ENCODE measurements around the gene NRXN3. TPM values are rescaled to one million over a fixed set of nuclear protein-coding genes. Genes with fewer than 3 reads are reported as not detected.
"Not testable (repeated sequence)": the region's sequence is repeated elsewhere in the genome, so short reads cannot be mapped to it uniquely, and the experiment has no call there.

NRXN3 gene
- total and polyA plus RNA-seq, 2 donors (not counting 1 experiment from before 2014, with no cell fraction given): not detected

DNA sequence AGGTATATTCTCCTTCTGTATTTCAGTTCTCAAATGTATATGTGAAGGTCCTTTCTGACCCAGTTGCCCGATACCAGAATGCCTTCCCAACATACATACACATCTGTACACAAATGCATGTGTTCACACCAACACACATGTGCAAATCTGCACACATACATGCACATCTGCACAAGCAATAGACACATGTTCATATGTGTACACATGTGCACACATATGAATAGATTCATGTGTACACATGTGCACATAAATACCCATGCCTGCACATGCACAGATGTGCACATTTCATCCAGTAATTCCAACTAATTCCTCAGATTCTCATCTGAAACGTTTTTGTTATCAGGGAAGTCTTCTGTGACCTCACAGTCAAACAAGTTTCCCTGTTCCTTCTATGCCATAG is 933.6 kb downstream of the NRXN3 start:
- Histone ChIP-seq H3K4me2 (replicated peaks; ENCODE audit: low read depth, low read length, poor library complexity, severe bottlenecking) (no peak overlapping the region), H3K4me3 (ENCODE audit: control extremely low read depth in 1 of 5, extremely low read depth in 1 of 5, insufficient read depth in 1 of 5, low read depth in 2 of 5, low read length in 4 of 5) (no peak overlapping the region), H4K20me1 (ENCODE audit: control insufficient read depth, insufficient read depth, low read length, poor library complexity, severe bottlenecking) (no peaks in the 10 kb centered on the region), H3K4me1 (ENCODE audit: control insufficient read depth in 2 of 2, insufficient read depth in 2 of 2, low read length in 2 of 2) (no peaks in the 10 kb centered on the region), H3K27me3 (replicated peaks in 1 of 4; ENCODE audit: control extremely low read depth in 1 of 4, control insufficient read depth in 3 of 4, insufficient read depth in 4 of 4, low read length in 3 of 4) (no peaks in the 10 kb centered on the region), H3K9ac (ENCODE audit: low read length) (no peak overlapping the region), H3K36me3 (replicated peaks in 1 of 2; ENCODE audit: control extremely low read depth in 1 of 2, control insufficient read depth in 1 of 2, extremely low read depth in 1 of 2, insufficient read depth in 2 of 2, low read length in 1 of 2) (no peaks in the 10 kb centered on the region), H3K79me2 (ENCODE audit: control insufficient read depth, insufficient read depth, low read length) (no peaks in the 10 kb centered on the region), H2AFZ (ENCODE audit: insufficient read depth, low read depth, low read length, poor library complexity, severe bottlenecking) (no peak overlapping the region), H3K9me3 (ENCODE audit: control extremely low read depth in 1 of 3, control insufficient read depth in 2 of 3, insufficient read depth in 1 of 3, low read length in 2 of 3) (no peaks in the 10 kb centered on the region), H3K27ac (ENCODE audit: low read length in 2 of 2) (no peak overlapping the region)
- H3K4me3 Mint-ChIP-seq: no peak overlapping the region
- no peaks in the 10 kb centered on the region for H3K4me1 Mint-ChIP-seq
- DNase-seq: no peak
- ATAC-seq (ENCODE audit: low read depth): no peak
- no peak for TF ChIP-seq EZH2 (IDR thresholded peaks at IDR 0.05; ENCODE audit: borderline replicate concordance, insufficient read depth, low read depth, low read length, poor library complexity, severe bottlenecking)
- TF ChIP-seq, protein P1, sequence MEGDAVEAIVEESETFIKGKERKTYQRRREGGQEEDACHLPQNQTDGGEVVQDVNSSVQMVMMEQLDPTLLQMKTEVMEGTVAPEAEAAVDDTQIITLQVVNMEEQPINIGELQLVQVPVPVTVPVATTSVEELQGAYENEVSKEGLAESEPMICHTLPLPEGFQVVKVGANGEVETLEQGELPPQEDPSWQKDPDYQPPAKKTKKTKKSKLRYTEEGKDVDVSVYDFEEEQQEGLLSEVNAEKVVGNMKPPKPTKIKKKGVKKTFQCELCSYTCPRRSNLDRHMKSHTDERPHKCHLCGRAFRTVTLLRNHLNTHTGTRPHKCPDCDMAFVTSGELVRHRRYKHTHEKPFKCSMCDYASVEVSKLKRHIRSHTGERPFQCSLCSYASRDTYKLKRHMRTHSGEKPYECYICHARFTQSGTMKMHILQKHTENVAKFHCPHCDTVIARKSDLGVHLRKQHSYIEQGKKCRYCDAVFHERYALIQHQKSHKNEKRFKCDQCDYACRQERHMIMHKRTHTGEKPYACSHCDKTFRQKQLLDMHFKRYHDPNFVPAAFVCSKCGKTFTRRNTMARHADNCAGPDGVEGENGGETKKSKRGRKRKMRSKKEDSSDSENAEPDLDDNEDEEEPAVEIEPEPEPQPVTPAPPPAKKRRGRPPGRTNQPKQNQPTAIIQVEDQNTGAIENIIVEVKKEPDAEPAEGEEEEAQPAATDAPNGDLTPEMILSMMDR (IDR thresholded peaks at IDR 0.05): no peak
- 100% methylated on average over 1 of the region's 2 CpGs for WGBS (ENCODE audit: insufficient coverage)
- intact Hi-C loops (cut with micrococcal nuclease): no loop called here
- ChIA-PET CTCF (no interaction called here), POLR2A (no interaction called here)
- H3K27me3 Mint-ChIP-seq: no peaks in the 10 kb centered on the region
- H3K9me3 Mint-ChIP-seq (ENCODE audit: insufficient read depth): peaks cover 5% of the 10 kb centered on the region
- no peak overlapping the region for H3K27ac Mint-ChIP-seq

DNA sequence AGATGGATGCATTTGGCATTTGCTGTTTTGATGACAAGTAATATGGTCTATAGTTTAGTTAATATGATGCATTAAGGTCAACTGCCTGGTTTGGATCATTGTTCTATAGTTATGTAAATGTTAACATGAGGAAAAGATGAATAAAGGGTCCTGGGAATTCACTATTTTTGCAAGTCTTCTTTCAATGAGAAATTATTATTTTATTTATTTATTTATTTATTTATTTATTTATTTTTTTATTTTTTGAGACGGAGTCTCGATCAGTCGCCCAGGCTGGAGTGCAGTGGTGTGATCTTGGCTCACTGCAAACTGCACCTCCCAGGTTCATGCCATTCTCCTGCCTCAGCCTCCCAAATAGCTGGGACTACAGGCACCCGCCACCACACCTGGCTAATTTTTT is 940.4 kb downstream of the NRXN3 start:
- H3K27me3 ChIP-seq (replicated peaks in 1 of 4; ENCODE audit: control extremely low read depth in 1 of 4, control insufficient read depth in 3 of 4, insufficient read depth in 4 of 4, low read length in 3 of 4); H3K9me3 Mint-ChIP-seq (ENCODE audit: insufficient read depth); H3K9me3 ChIP-seq (ENCODE audit: control extremely low read depth in 1 of 3, control insufficient read depth in 2 of 3, insufficient read depth in 1 of 3, low read length in 2 of 3); H3K4me2 ChIP-seq (replicated peaks; ENCODE audit: low read depth, low read length, poor library complexity, severe bottlenecking); H3K4me3 Mint-ChIP-seq; H3K4me1 ChIP-seq (ENCODE audit: control insufficient read depth in 2 of 2, insufficient read depth in 2 of 2, low read length in 2 of 2); DNase-seq; H3K79me2 ChIP-seq (ENCODE audit: control insufficient read depth, insufficient read depth, low read length); intact Hi-C loops (cut with micrococcal nuclease); CTCF ChIA-PET; POLR2A ChIA-PET; H4K20me1 ChIP-seq (ENCODE audit: control insufficient read depth, insufficient read depth, low read length, poor library complexity, severe bottlenecking); H3K4me1 Mint-ChIP-seq; H3K36me3 ChIP-seq (replicated peaks in 1 of 2; ENCODE audit: control extremely low read depth in 1 of 2, control insufficient read depth in 1 of 2, extremely low read depth in 1 of 2, insufficient read depth in 2 of 2, low read length in 1 of 2); H3K4me3 ChIP-seq (ENCODE audit: control extremely low read depth in 1 of 5, extremely low read depth in 1 of 5, insufficient read depth in 1 of 5, low read depth in 2 of 5, low read length in 4 of 5); H3K9ac ChIP-seq (ENCODE audit: low read length); H2AFZ ChIP-seq (ENCODE audit: insufficient read depth, low read depth, low read length, poor library complexity, severe bottlenecking); H3K27ac ChIP-seq (ENCODE audit: low read length in 2 of 2); H3K27ac Mint-ChIP-seq; H3K27me3 Mint-ChIP-seq; ATAC-seq (ENCODE audit: low read depth): not testable (repeated sequence)
- WGBS (ENCODE audit: insufficient coverage): no CpG with 5 or more reads among the region's 4 CpGs
